NT2/D1 (cell line): ENCODE results near the gene ARL14EP.

Source experiments
- YY1 ChIP-seq: IDR thresholded peaks from 2 replicates; pipeline ENCODE4 v1.6.1; 2011; ENCODE audit not compliant: insufficient read length, insufficient read depth
- ZNF274 ChIP-seq: IDR thresholded peaks from 2 replicates; pipeline ENCODE4 v1.6.1; 2011; ENCODE audit warnings: mild to moderate bottlenecking, low read depth, low read length

GRCh38 chr11:30304620-30305019, 18.3 kb upstream of the ARL14EP start:
- no peak for TF ChIP-seq ZNF274
- TF ChIP-seq YY1 = no peak
